Osteocyte (in vitro differentiated cells): ENCODE data around the gene ALOX12B. TPM values are rescaled to one million over a fixed set of nuclear protein-coding genes. Genes with fewer than 3 reads are reported as not detected.
A peak's percentile ranks its signal among the peaks of the same experiment; 100 is the strongest.

ENCODE experiments used
- DNase-seq: peaks from one replicate; pipeline ENCODE4 v3.0.0; 2021; ENCODE audit warnings: mixed read lengths; ENCODE audit not compliant: unreplicated experiment; ENCODE audit errors: extremely low spot score
- H3K27ac Mint-ChIP-seq: one replicate; pipeline ENCODE4 v1.8.0; 2021; ENCODE audit warnings: mild to moderate bottlenecking, mixed read lengths; ENCODE audit not compliant: unreplicated experiment
- H3K27me3 Mint-ChIP-seq: one replicate; pipeline ENCODE4 v1.8.0; 2021; ENCODE audit warnings: mixed read lengths; ENCODE audit not compliant: unreplicated experiment
- H3K36me3 Mint-ChIP-seq: one replicate; pipeline ENCODE4 v1.8.0; 2021; ENCODE audit warnings: mixed read lengths; ENCODE audit not compliant: unreplicated experiment
- H3K4me1 Mint-ChIP-seq: one replicate; pipeline ENCODE4 v1.8.0; 2021; ENCODE audit warnings: mixed read lengths; ENCODE audit not compliant: unreplicated experiment
- H3K4me3 Mint-ChIP-seq: one replicate; pipeline ENCODE4 v1.8.0; 2021; ENCODE audit warnings: mild to moderate bottlenecking, moderate library complexity, mixed read lengths; ENCODE audit not compliant: unreplicated experiment
- H3K9me3 Mint-ChIP-seq: one replicate; pipeline ENCODE4 v1.8.0; 2021; ENCODE audit warnings: mixed read lengths; ENCODE audit not compliant: unreplicated experiment
- total RNA-seq: library from RNA; stranded (reverse); gene quantifications from 2 replicates; pipeline ENCODE4 v1.2.1, GENCODE V29; 2021
- TF ChIP-seq, protein P1 (sequence below): fragments of 200-600 bp; sonication (generic); IDR thresholded peaks from 2 replicates; pipeline ENCODE4 v1.5.0; 2021; ENCODE audit warnings: antibody characterized with exemption, mild to moderate bottlenecking, moderate library complexity

The ALOX12B gene
- total RNA-seq, 1 donor from 2014 or later = not detected

DNA sequence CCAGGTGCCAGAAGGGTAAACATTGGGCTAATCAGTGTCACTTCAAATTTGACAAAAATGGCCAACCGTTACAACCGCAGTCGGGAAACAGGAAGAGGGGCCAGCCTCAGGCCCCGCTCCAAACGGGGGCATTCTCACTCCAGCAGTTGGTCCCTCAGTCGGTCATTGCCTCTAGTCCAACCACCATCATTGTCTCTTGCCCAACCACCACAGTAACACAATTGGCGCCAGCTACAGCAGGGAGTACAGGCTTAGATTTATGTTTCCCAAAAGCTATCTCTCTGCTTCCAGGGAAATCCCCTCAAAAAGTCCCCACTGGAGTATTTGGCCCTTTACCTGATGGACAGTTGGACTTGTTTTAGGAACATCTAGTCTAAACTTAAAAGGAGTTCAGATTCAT lies 28.4 kb downstream of the ALOX12B start:
- TF ChIP-seq, protein P1, sequence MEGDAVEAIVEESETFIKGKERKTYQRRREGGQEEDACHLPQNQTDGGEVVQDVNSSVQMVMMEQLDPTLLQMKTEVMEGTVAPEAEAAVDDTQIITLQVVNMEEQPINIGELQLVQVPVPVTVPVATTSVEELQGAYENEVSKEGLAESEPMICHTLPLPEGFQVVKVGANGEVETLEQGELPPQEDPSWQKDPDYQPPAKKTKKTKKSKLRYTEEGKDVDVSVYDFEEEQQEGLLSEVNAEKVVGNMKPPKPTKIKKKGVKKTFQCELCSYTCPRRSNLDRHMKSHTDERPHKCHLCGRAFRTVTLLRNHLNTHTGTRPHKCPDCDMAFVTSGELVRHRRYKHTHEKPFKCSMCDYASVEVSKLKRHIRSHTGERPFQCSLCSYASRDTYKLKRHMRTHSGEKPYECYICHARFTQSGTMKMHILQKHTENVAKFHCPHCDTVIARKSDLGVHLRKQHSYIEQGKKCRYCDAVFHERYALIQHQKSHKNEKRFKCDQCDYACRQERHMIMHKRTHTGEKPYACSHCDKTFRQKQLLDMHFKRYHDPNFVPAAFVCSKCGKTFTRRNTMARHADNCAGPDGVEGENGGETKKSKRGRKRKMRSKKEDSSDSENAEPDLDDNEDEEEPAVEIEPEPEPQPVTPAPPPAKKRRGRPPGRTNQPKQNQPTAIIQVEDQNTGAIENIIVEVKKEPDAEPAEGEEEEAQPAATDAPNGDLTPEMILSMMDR = no peak
- Mint-ChIP-seq H3K9me3 (no peaks in the 10 kb centered on the region), H3K27ac (no peak overlapping the region), H3K4me3 (no peak overlapping the region), H3K36me3 (no peaks in the 10 kb centered on the region), H3K27me3 (peaks cover 60% of the 10 kb centered on the region), H3K4me1 (peaks cover 17% of the 10 kb centered on the region)
- DNase-seq = no peak

DNA sequence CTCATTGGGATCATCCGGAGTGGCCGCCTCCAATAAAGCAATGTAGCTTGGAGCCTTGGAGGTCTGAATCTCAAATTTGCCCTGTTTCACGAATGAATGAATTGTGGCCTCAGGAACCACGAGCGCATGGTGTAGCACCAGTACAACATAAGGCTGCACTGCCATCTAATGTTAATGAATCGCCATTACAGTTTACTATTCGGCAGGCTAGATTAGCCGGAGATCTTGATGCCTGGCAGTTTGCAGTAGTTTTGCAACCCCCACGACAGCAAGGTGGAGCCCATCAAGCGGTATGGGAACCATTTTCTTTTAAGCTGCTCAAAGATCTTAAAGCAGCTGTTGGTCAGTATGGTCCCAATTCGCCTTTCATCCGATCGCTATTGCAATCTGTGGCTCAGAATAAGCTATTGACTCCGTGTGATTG lies 29.8 kb downstream of the ALOX12B start:
- no peaks in the 10 kb centered on the region for H3K9me3 Mint-ChIP-seq
- H3K4me3 Mint-ChIP-seq = no peak overlapping the region
- no peak overlapping the region for H3K27ac Mint-ChIP-seq
- H3K36me3 Mint-ChIP-seq = no peaks in the 10 kb centered on the region
- peaks cover 14% of the 10 kb centered on the region for H3K4me1 Mint-ChIP-seq
- H3K27me3 Mint-ChIP-seq = peaks cover 57% of the 10 kb centered on the region
- TF ChIP-seq, protein P1 = peak; percentile 80
- DNase-seq = no peak

DNA sequence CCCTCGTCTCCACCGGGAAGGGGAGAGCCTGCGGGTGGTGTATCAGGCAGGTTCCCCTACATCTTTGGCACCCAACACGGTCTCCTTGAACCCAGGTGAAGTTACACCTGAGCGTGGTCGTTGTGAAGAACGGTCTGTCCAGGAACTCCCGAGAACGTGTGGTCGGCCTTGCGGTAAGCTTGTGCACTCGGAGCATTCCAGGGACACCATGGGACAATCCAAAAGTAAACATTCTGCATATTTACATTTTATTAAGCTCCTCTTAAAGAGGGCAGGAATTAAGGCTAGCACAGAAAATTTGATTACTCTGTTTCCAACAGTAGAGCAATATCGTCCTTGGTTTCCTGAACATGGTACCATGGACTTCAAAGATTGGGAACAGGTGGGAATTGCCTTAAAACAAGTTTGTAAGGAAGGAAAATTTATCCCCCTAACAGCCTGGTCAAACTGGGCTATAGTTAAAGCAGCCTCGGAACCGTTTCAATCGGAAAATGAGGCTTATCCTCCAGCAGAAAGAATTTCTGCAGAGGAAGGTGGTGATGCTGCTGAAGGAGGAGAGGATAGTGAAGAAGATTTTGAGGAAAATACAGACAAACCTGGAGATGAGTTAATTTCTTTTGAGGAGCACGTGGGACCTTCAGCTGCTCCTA lies 30.4 kb downstream of the ALOX12B start:
- peaks cover 8% of the 10 kb centered on the region for H3K4me1 Mint-ChIP-seq
- H3K4me3 Mint-ChIP-seq = no peak overlapping the region
- no peak for DNase-seq
- TF ChIP-seq, protein P1 = no peak
- no peaks in the 10 kb centered on the region for H3K9me3 Mint-ChIP-seq
- peaks cover 52% of the 10 kb centered on the region for H3K27me3 Mint-ChIP-seq
- H3K27ac Mint-ChIP-seq = no peak overlapping the region
- H3K36me3 Mint-ChIP-seq = no peaks in the 10 kb centered on the region

DNA sequence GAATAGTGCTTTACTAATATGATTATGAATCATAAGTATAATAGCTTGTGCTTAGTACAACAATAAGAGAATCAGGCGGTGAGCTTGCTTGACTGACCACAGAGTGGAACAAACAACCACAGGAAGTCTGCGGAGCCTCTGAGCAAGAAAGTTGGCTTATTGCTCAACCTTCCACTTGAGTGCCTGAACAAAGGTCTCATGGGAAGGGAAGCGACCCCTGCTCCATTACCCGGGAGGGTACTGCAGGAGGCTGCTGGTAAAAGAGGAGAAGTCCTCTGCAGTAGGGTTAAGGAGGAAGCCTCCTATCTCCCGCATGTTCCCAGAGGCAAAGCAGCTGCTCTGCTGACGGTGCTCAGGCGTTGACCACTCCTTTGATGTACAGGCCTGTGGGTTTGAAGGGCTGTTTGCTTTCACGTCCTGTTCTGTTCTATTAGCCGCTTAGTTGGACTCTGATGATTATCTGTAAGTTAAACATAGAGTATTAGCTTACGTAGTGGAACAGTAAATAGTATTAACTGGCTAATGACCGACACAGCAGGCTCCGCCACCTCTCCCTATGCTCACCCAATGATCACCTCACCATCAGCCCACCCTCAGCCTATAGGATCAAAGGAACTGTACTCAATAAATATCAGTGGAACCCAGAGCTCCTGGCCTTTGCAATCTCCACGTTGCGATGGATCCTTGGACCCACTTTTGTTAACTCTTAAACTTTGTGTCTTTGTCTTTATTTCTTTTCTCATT lies 31.1 kb downstream of the ALOX12B start:
- Mint-ChIP-seq H3K36me3 (no peaks in the 10 kb centered on the region), H3K4me3 (no peak overlapping the region), H3K4me1 (peaks cover 8% of the 10 kb centered on the region), H3K9me3 (no peaks in the 10 kb centered on the region), H3K27ac (no peak overlapping the region), H3K27me3 (peaks cover 52% of the 10 kb centered on the region)
- TF ChIP-seq, protein P1 = no peak
- no peak for DNase-seq

DNA sequence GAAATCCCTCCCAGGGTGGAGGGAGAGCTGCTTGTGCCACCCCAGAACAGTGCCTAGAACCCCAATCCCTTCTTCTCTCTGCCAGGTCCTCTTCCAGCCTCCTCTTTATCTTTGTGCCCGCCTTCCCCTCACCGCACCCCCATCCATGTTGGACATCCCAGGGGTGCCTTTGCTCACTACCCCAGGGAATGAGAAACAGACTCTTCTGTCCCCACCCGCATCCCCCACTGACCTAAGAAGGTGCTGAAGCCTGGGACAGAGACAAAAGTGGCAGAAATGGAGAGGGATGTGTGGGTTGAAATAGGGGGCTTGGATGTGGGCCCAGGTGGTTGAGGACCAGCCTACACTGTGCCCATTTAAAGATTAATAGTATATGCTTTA lies 31.7 kb downstream of the ALOX12B start:
- peaks cover 8% of the 10 kb centered on the region for H3K4me1 Mint-ChIP-seq
- TF ChIP-seq, protein P1 = no peak
- no peak overlapping the region for H3K4me3 Mint-ChIP-seq
- H3K27me3 Mint-ChIP-seq = peaks cover 49% of the 10 kb centered on the region
- no peak for DNase-seq
- no peaks in the 10 kb centered on the region for H3K36me3 Mint-ChIP-seq
- H3K27ac Mint-ChIP-seq = no peak overlapping the region
- H3K9me3 Mint-ChIP-seq = no peaks in the 10 kb centered on the region
